Measurements from ENCODE around the gene EFNA3. TPM values are rescaled to one million over a fixed set of nuclear protein-coding genes. Genes with fewer than 3 reads are reported as not detected.

The EFNA3 gene
- total RNA-seq, 1 donor, result 0.90 TPM

GRCh38 chr1:155068599-155068998 lies 10.0 kb upstream of the EFNA3 start:
- no peak overlapping the region for H3K4me3 ChIP-seq (ENCODE audit: low read depth, low read length)
- no peak for DNase-seq (ENCODE audit: low read depth)
- no peak for TF ChIP-seq CTCF (IDR thresholded peaks at IDR 0.05; ENCODE audit: insufficient read depth, low read length)

DNA sequence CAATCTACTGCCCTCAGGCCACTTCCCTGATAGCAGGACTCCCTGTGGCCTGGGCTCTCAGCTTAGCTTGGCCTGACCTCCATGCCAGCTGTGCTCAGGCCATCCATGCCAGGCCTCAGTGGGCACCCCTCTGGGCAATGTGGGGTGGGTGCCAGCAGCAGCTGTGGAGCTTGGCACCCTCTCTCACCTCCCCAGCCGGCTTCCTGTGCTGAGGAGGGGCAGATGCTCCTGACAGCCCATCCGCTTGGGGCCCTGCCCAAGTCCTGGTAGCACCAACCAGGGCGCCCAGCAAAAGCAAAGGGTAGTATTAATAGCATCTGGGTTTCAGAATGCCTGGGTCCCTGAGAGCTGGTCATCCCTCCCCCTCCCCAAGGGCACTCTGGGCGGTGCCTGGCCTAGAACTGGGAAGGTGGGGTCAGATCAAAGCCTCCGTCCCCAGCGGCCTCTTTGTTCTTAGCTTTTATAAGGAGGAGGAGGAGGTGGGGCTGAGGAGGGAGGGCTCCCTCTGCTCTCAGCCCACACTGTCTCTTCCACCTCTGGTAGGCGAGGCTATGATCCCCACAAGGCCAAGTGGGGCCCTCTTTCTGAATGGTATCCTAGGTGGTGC lies 9.0 kb upstream of the EFNA3 start:
- H3K4me3 ChIP-seq (ENCODE audit: low read depth, low read length), result no peak overlapping the region
- no peak for TF ChIP-seq CTCF (IDR thresholded peaks at IDR 0.05; ENCODE audit: insufficient read depth, low read length)
- no peak for DNase-seq (ENCODE audit: low read depth)

GRCh38 chr1:155070158-155070621 lies 8.4 kb upstream of the EFNA3 start:
- H3K4me3 ChIP-seq (ENCODE audit: low read depth, low read length), result no peak overlapping the region
- no peak for TF ChIP-seq CTCF (IDR thresholded peaks at IDR 0.05; ENCODE audit: insufficient read depth, low read length)
- no peak for DNase-seq (ENCODE audit: low read depth)

DNA sequence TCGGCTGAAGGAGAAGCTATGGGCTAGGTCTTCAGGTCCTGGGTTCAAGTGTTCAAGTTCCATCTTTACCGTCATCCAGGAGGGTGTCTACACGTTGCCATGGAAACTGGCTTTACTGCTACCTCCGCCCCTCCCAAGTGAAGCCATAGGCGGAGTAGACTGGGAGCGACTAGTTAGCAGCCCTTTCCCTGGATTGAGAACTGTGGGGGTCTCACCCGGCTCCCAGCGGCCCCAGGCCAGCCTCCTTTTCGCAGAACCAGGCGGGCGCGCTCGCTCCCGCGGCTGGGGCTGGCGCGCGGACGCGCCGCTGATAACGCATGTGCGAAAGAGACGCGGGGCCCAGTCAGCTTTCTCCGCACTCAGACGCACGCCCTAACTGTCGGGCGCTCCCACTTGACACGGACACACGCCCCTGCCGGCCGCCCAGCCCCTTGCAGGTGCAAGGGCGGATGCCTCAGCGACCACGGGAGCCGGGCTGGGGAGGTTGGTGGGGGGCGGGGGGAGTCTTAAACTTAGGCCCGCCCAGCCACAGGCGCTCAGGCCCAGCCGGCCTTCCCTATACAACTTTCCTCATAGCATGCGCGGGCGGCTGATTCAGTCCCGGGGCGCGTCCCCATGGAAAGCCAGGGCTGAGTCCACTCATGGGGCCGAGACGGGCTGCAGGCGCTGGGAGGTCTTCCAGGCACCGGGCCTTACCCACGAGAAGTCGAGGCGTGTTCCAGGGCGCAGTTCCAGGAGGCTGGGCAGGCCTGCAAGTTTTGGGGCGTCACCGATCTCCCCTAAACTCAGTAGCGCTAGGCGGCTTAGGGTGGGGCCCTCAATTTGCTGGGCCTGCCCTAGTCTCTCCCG lies 7.7 kb upstream of the EFNA3 start:
- H3K4me3 ChIP-seq (ENCODE audit: low read depth, low read length), result peak overlapping the region; percentile 54
- DNase-seq (ENCODE audit: low read depth), result peak; percentile 59
- TF ChIP-seq CTCF (IDR thresholded peaks at IDR 0.05; ENCODE audit: insufficient read depth, low read length), result peak; percentile 40

- no peak overlapping the region for H3K4me3 ChIP-seq (ENCODE audit: low read depth, low read length)
- DNase-seq (ENCODE audit: low read depth), result no peak
- no peak for TF ChIP-seq CTCF (IDR thresholded peaks at IDR 0.05; ENCODE audit: insufficient read depth, low read length)
Observed at GRCh38 chr1:155071701-155072100, 6.9 kb upstream of the EFNA3 start.

DNA sequence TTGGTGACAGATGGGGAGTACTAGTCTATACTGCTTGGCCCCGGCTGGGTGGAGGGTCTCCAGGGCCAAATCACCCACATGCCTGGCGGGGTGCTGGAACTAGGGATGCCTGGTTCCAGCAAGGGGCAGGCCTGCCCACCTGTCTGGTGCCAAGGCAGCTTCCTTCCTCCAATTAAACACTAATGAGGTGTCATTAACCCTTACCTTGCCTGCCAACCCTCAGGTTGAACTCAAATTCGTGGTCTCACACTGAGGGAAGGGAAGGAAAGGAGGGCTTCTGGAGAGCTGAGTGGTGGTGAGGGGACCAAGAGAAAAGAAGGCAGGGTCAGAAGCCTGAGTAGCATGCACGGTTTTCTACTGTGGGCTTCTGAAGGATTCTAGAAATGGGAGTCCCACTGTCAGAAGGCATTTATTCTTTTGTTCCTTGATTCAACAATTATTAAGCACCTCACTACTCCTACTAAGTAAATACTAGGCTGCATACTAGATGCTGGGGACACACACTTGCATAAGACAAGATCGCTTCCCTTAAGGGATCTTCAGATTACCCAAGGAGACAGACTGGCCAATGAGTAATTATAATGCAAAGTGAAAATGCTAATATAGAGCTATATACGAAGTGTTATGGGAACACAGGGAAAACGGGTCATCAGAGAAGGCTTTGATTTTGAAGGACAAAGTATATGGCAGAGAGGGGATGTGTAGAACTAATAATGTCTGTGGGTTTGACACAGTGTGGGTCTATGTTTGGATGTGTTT lies 5.9 kb upstream of the EFNA3 start:
- no peak overlapping the region for H3K4me3 ChIP-seq (ENCODE audit: low read depth, low read length)
- no peak for DNase-seq (ENCODE audit: low read depth)
- no peak for TF ChIP-seq CTCF (IDR thresholded peaks at IDR 0.05; ENCODE audit: insufficient read depth, low read length)
